Ascending aorta (tissue), 2 donors: ENCODE results near the gene SMARCE1. TPM values are rescaled to one million over a fixed set of nuclear protein-coding genes. Genes with fewer than 3 reads are reported as not detected.
A peak's percentile ranks its signal among the peaks of the same experiment; 100 is the strongest.

Experiments
- DNase-seq, 2 donors: peaks; one replicate each; pipeline ENCODE4 v3.0.0-alpha.2; 2019; ENCODE audit warnings: low spot score in 2 of 2
- H3K27ac ChIP-seq, 2 donors: fragments of 200-600 bp; sonication (generic); one replicate each; pipeline ENCODE4 v1.5.1; 2016 to 2017; ENCODE audit warnings: mild to moderate bottlenecking in 1 of 2
- H3K27me3 ChIP-seq: fragments of 200-600 bp; sonication (generic); one replicate; pipeline ENCODE4 v1.5.1; 2017
- H3K36me3 ChIP-seq, 2 donors: fragments of 200-600 bp; sonication (generic); one replicate each; pipeline ENCODE4 v1.5.1; 2016
- H3K4me1 ChIP-seq, 2 donors: fragments of 200-600 bp; sonication (generic); one replicate each; pipeline ENCODE4 v1.5.1; 2016 to 2017; ENCODE audit warnings: mild to moderate bottlenecking in 1 of 2
- H3K4me3 ChIP-seq, 2 donors: fragments of 200-600 bp; sonication (generic); one replicate each; pipeline ENCODE4 v1.5.1; 2016 to 2017; ENCODE audit warnings: mild to moderate bottlenecking in 1 of 2
- H3K9me3 ChIP-seq, 2 donors: fragments of 200-600 bp; sonication (generic); one replicate each; pipeline ENCODE4 v1.5.1; 2016
- CTCF ChIP-seq, 3 experiments: fragments of 200-600 bp in 2 of 3; fragments of 450-650 bp in 1 of 3; sonication (generic) in 2 of 3; IDR thresholded peaks; one replicate each; pipeline ENCODE4 v1.5.1; 2016 to 2019; ENCODE audit warnings: antibody characterized with exemption in 3 of 3, mild to moderate bottlenecking in 1 of 3, moderate library complexity in 1 of 3
- intact Hi-C: fragments of 100-400 bp; cut with DNase I; formaldehyde crosslinking; loops from one replicate; pipeline ENCODE4 v1.15.1; 2023
- total RNA-seq: library from RNA; depleted of rRNA; stranded (reverse); fragments of >200 nt; gene quantifications from one replicate; pipeline ENCODE4 v1.1.0, GENCODE V29; 2016

The SMARCE1 gene
- total RNA-seq, 1 donor from 2014 or later: 147 TPM

- H3K4me3 ChIP-seq: no peak overlapping the region
- H3K27ac ChIP-seq: no peak overlapping the region
- H3K9me3 ChIP-seq: no peaks in the 10 kb centered on the region
- H3K36me3 ChIP-seq: no peaks in the 10 kb centered on the region
- intact Hi-C loops: no loop called here
- no peaks in the 10 kb centered on the region for H3K27me3 ChIP-seq
- no peak for DNase-seq
- H3K4me1 ChIP-seq: peaks cover 0 to 4% of the 10 kb centered on the region in 2 donors
- TF ChIP-seq CTCF (IDR thresholded peaks at IDR 0.05): no peak
Observed at GRCh38 chr17:40602445-40603443, 44.9 kb downstream of the SMARCE1 start.

- Histone ChIP-seq H3K4me3 (no peak overlapping the region), H3K36me3 (no peaks in the 10 kb centered on the region), H3K9me3 (no peaks in the 10 kb centered on the region), H3K27ac (no peak overlapping the region), H3K27me3 (no peaks in the 10 kb centered on the region), H3K4me1 (peaks cover 0 to 4% of the 10 kb centered on the region in 2 donors)
- intact Hi-C loops: no loop called here
- TF ChIP-seq CTCF (IDR thresholded peaks at IDR 0.05): no peak
- no peak for DNase-seq
Observed at GRCh38 chr17:40600486-40601046, 47.1 kb downstream of the SMARCE1 start.

- intact Hi-C loops: no loop called here
- TF ChIP-seq CTCF (IDR thresholded peaks at IDR 0.05): no peak
- no peak for DNase-seq
- Histone ChIP-seq H3K4me3 (no peak overlapping the region), H3K4me1 (peaks cover 0 to 4% of the 10 kb centered on the region in 2 donors), H3K27ac (no peak overlapping the region), H3K27me3 (no peaks in the 10 kb centered on the region), H3K9me3 (no peaks in the 10 kb centered on the region), H3K36me3 (no peaks in the 10 kb centered on the region)
Observed at GRCh38 chr17:40599468-40599763, 48.2 kb downstream of the SMARCE1 start.

GRCh38 chr17:40598619-40599467 is 48.8 kb downstream of the SMARCE1 start:
- DNase-seq: peak; percentile 35 to 70
- intact Hi-C loops: no loop called here

More at GRCh38 chr17:40598619-40599467, 48.8 kb downstream of the SMARCE1 start:
- H3K27me3 ChIP-seq: no peaks in the 10 kb centered on the region
- peak overlapping the region in 1 of 2 donors; percentile 19 for H3K27ac ChIP-seq
- H3K4me3 ChIP-seq: peak overlapping the region in 1 of 2 donors; percentile 8
- peaks cover 0 to 4% of the 10 kb centered on the region in 2 donors for H3K4me1 ChIP-seq
- H3K36me3 ChIP-seq: no peaks in the 10 kb centered on the region
- no peaks in the 10 kb centered on the region for H3K9me3 ChIP-seq
- TF ChIP-seq CTCF (IDR thresholded peaks at IDR 0.05): no peak
